Measurements from ENCODE around the gene SPOCK1.

DNA sequence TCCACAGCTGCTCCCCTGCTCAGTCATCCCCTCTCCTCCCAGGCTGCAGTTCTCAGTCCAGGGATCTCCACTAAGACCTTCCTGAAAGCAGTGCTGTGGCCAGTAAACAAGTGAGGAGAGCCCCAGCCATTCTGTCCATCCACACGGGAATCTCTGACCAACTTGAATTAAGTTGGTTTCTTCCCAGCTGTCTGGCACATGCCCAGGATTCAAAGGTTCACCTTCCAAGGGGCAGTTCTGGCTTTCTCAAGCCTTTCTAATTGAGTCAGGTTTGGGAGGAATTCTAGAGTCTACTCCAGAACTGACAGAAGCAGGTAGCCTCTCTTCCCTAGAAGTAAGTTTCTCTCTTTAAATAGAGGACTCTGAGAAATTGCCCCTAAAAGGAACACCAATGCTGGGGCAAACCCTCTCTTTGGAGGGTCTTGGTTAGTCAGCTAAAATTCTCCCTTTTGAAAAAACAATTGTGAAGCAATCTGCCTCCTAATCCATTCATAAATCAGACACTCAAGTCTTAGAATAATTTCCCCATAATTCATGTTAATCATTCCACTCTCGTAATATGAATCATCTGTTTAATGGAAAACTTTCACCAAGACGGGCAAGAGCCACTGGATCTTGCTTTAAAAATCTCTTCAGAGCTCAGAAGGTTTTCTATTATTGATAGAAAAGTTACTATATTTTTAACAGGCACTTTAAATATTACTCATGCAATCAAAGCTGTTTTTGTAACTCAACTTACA is 133.8 kb downstream of the SPOCK1 start:
- TF ChIP-seq CTCF (IDR thresholded peaks at IDR 0.05; ENCODE audit: low read depth, low read length, missing input control) = no peak
- TF ChIP-seq MAX (IDR thresholded peaks at IDR 0.05) = no peak
- TF ChIP-seq GABPA (IDR thresholded peaks at IDR 0.05 in 1 of 2, conservative IDR thresholded peaks at IDR 0.05 in 1 of 2) = no peak
